GM12891 (cell line): ENCODE measurements around the gene RETN.
A peak's percentile ranks its signal among the peaks of the same experiment; 100 is the strongest.

Source experiments
- POLR2A ChIP-seq: IDR thresholded peaks from 2 replicates; pipeline ENCODE4 v1.6.1; 2011; ENCODE audit warnings: low read depth, low read length, control low read depth
- POLR2AphosphoS5 ChIP-seq: IDR thresholded peaks from 2 replicates; pipeline ENCODE4 v1.6.1; 2011; ENCODE audit warnings: low read depth, low read length, control low read depth
- POU2F2 ChIP-seq: IDR thresholded peaks from 2 replicates; pipeline ENCODE4 v1.6.1; 2011; ENCODE audit warnings: low read depth, mild to moderate bottlenecking, control low read depth, low read length, moderate library complexity
- SPI1 ChIP-seq: IDR thresholded peaks from 2 replicates; pipeline ENCODE4 v1.6.1; 2011; ENCODE audit warnings: low read depth, low read length, control low read depth
- TAF1 ChIP-seq: IDR thresholded peaks from 2 replicates; pipeline ENCODE4 v1.6.1; 2011; ENCODE audit warnings: low read depth, low read length, control low read depth

- TF ChIP-seq SPI1 (no peak), POLR2AphosphoS5 (0 out of 2 replicates have a peak, but pooled peaks have one; percentile 33), POLR2A (no peak), TAF1 (no peak), POU2F2 (no peak)
These were observed 35.2 kb upstream of the RETN start, which contains the start of gene PCP2 for GRCh38 chr19:7633698-7634097.
